Spleen (tissue), 7 donors: ENCODE measurements around the gene KIF5A.

Experiments used
- CTCF ChIP-seq, 11 experiments: fragments of 200-600 bp in 7 of 11; fragments of 450-650 bp in 4 of 11; sonication (generic) in 4 of 11; IDR thresholded peaks in 8 of 11; conservative IDR thresholded peaks in 3 of 11; 1 replicate in 7 of 11; 2 replicates in 4 of 11; pipeline versions ENCODE4 v1.4.0 to v1.8.0; 2016 to 2021; ENCODE audit warnings: antibody characterized with exemption in 11 of 11, inconsistent platforms in 4 of 11, mild to moderate bottlenecking in 1 of 11
- POLR2AphosphoS5 ChIP-seq, 3 donors: sonication (generic); formaldehyde crosslinking; IDR thresholded peaks; one replicate each; pipeline ENCODE4 v1.5.1; 2017; ENCODE audit warnings: antibody characterized with exemption in 3 of 3
- donor health status: DM: no; HTN: no; CAD: no; lungs with moderate emphysema.
- donor health status: DM: no; HTN: no; CAD: no.
- donor health status: DM: no; HTN: no; CAD: no.

DNA sequence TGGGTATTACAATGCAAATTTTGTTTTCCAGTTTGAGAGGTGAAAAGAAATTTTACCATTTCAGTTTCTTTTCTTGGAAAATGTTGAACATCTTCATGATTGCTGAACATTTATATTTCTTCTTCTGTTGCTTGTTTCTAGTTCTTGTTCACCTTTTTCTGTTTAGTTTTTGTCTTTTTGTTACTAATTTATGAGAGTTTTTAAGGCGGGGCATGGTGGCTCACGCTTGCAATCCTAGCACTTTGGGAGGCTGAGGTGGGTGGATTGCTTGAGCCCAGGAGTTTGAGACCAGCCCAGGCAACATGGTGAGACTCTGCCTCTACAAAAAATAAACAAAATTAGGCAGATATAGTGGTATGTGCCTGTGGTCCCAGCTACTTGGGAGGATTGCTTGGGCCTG lies 10.7 kb downstream of the KIF5A start:
- TF ChIP-seq POLR2AphosphoS5 (IDR thresholded peaks at IDR 0.05) (no peak), CTCF (IDR thresholded peaks at IDR 0.05 in 8 of 11, conservative IDR thresholded peaks at IDR 0.05 in 3 of 11) (no peak)
